GM23248 (cell line): Measurements from ENCODE around the gene LILRB5. TPM values are rescaled to one million over a fixed set of nuclear protein-coding genes. Genes with fewer than 3 reads are reported as not detected.

Experiments
- DNase-seq: peaks from one replicate; pipeline ENCODE4 v3.0.0-alpha.2; 2015
- H2AFZ ChIP-seq: fragments of 200-600 bp; sonication (generic); 2 replicates; pipeline ENCODE4 v1.6.1; 2016; ENCODE audit warnings: antibody characterized with exemption
- H3F3A ChIP-seq: fragments of 200-600 bp; sonication (generic); 2 replicates; pipeline ENCODE4 v1.6.1; 2016; ENCODE audit warnings: mild to moderate bottlenecking, antibody characterized with exemption, mixed run types; ENCODE audit not compliant: insufficient read depth
- H3K27ac ChIP-seq: fragments of 200-600 bp; sonication (generic); 2 replicates; pipeline ENCODE4 v1.5.1; 2016; ENCODE audit warnings: mild to moderate bottlenecking
- H3K27me3 ChIP-seq: fragments of 200-600 bp; sonication (generic); replicated peaks from 2 replicates; pipeline ENCODE4 v1.6.1; 2016; ENCODE audit warnings: mild to moderate bottlenecking; ENCODE audit not compliant: insufficient read depth
- H3K36me3 ChIP-seq: fragments of 200-600 bp; sonication (generic); 2 replicates; pipeline ENCODE4 v1.6.1; 2016; ENCODE audit warnings: low read depth, mild to moderate bottlenecking
- H3K4me1 ChIP-seq: fragments of 200-600 bp; sonication (generic); 2 replicates; pipeline ENCODE4 v1.6.1; 2016; ENCODE audit warnings: mild to moderate bottlenecking; ENCODE audit not compliant: insufficient read depth
- H3K4me2 ChIP-seq: fragments of 200-600 bp; sonication (generic); one replicate; pipeline ENCODE4 v1.6.1; 2016; ENCODE audit warnings: mild to moderate bottlenecking; ENCODE audit not compliant: unreplicated experiment
- H3K4me3 ChIP-seq: fragments of 200-600 bp; sonication (generic); 2 replicates; pipeline ENCODE4 v1.5.1; 2016; ENCODE audit warnings: mild to moderate bottlenecking
- H3K79me2 ChIP-seq: fragments of 200-600 bp; sonication (generic); 2 replicates; pipeline ENCODE4 v1.6.1; 2016; ENCODE audit warnings: mild to moderate bottlenecking; ENCODE audit not compliant: insufficient read depth
- H3K9ac ChIP-seq: fragments of 200-600 bp; sonication (generic); 2 replicates; pipeline ENCODE4 v1.6.1; 2016; ENCODE audit warnings: mild to moderate bottlenecking
- H3K9me2 ChIP-seq: fragments of 200-600 bp; sonication (generic); 2 replicates; pipeline ENCODE4 v1.6.1; 2016; ENCODE audit warnings: mixed run types, mild to moderate bottlenecking, moderate library complexity; ENCODE audit not compliant: insufficient read depth
- H3K9me3 ChIP-seq: fragments of 200-600 bp; sonication (generic); one replicate; pipeline ENCODE4 v1.6.1; 2017; ENCODE audit warnings: low read depth
- H4K20me1 ChIP-seq: fragments of 200-600 bp; sonication (generic); 2 replicates; pipeline ENCODE4 v1.6.0; 2016; ENCODE audit not compliant: insufficient read depth
- EZH2 ChIP-seq: fragments of 200-600 bp; sonication (generic); IDR thresholded peaks from 2 replicates; pipeline ENCODE4 v1.6.1; 2018; ENCODE audit warnings: antibody characterized with exemption, mild to moderate bottlenecking; ENCODE audit not compliant: insufficient read depth, poor library complexity, severe bottlenecking
- EZH2phosphoT487 ChIP-seq: fragments of 200-600 bp; sonication (generic); IDR thresholded peaks from 2 replicates; pipeline ENCODE4 v1.6.1; 2018; ENCODE audit warnings: antibody characterized with exemption, moderate library complexity, mild to moderate bottlenecking, low read depth; ENCODE audit not compliant: insufficient read depth
- WGBS, 2 experiments: methylation state at CpG; one replicate each; pipeline ENCODE4 v1.1.6; 2015 to 2017; ENCODE audit warnings: low lambda C conversion rate in 2 of 2, low coverage in 1 of 2; ENCODE audit errors: missing lambda C conversion rate in 2 of 2; 5-methylcytosine and 5-hydroxymethylcytosine counted together
- in situ Hi-C: fragments of 300-500 bp; cut with MboI; formaldehyde crosslinking; loops from 2 replicates; pipeline ENCODE4 v1.15.0; 2020
- microRNA-seq: library from miRNA; unstranded; fragments of <30 nt; microRNA quantifications from one replicate; pipeline ENCODE4, GENCODE V29; 2016; ENCODE audit warnings: borderline number of aligned reads
- polyA plus RNA-seq: library from polyadenylated mRNA; unstranded; fragments of >200 nt; fragmentation: Nextera tagmentation; extraction: Ambion mirVana; gene quantifications from 2 replicates; pipeline ENCODE4 v1.2.1, GENCODE V29; 2016
- small RNA-seq: library from RNA; depleted of rRNA; stranded (forward); fragments of <200 nt; gene quantifications from one replicate; pipeline ENCODE3, GENCODE V24; 2014; ENCODE audit warnings: low read depth, low replicate concordance
- total RNA-seq: library from RNA; depleted of rRNA; stranded (reverse); fragments of >200 nt; shearing (Covaris generic); gene quantifications from 2 replicates; pipeline ENCODE4 v1.2.3, GENCODE V29; 2014; rRNA removed

LILRB5 gene
- total and polyA plus RNA-seq, 2 experiments from 2014 or later, result not detected

DNA sequence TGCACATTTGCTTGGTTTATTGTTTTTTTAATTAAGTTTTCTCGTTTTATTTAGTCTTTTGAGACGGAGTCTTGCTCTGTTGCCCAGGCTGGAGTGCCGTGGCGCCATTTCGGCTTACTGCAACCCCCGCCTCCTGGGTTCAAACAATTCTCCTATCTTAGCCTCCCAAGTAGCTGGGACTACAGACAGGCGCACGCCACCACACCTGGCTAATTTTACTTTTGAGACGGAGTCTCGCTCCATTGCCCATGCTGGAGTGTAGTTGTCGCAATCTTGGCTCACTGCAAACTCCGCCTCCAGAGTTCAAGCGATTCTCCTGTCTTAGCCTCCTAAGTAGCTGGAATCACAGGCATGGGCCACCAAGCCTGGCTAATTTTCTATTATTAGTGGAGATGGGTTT lies 55.1 kb downstream of the LILRB5 start:
- H3F3A ChIP-seq, result peaks cover 45% of the 10 kb centered on the region
- in situ Hi-C loops, result no loop called here
- WGBS, 2 experiments, result 41 to 49% methylated on average over 12 to 13 of the region's 13 CpGs
- peaks cover 21% of the 10 kb centered on the region for H3K4me1 ChIP-seq
- no peaks in the 10 kb centered on the region for H3K9me2 ChIP-seq
- H3K9me3 ChIP-seq, result no peaks in the 10 kb centered on the region
- no peak for TF ChIP-seq EZH2
- no peak for TF ChIP-seq EZH2phosphoT487
- no peaks in the 10 kb centered on the region for H3K27me3 ChIP-seq
- peaks cover 28% of the 10 kb centered on the region; the same call in 1 of the 2 replicates for H4K20me1 ChIP-seq
- H2AFZ ChIP-seq, result no peak overlapping the region
- peak overlapping the region; percentile 97 for H3K9ac ChIP-seq
- H3K27ac ChIP-seq, result peak overlapping the region; percentile 97
- H3K4me2 ChIP-seq, result peak overlapping the region; percentile 96
- H3K36me3 ChIP-seq, result peaks cover 33% of the 10 kb centered on the region
- no peak for DNase-seq
- peaks cover 61% of the 10 kb centered on the region for H3K79me2 ChIP-seq
- H3K4me3 ChIP-seq, result peak overlapping the region; percentile 93

DNA sequence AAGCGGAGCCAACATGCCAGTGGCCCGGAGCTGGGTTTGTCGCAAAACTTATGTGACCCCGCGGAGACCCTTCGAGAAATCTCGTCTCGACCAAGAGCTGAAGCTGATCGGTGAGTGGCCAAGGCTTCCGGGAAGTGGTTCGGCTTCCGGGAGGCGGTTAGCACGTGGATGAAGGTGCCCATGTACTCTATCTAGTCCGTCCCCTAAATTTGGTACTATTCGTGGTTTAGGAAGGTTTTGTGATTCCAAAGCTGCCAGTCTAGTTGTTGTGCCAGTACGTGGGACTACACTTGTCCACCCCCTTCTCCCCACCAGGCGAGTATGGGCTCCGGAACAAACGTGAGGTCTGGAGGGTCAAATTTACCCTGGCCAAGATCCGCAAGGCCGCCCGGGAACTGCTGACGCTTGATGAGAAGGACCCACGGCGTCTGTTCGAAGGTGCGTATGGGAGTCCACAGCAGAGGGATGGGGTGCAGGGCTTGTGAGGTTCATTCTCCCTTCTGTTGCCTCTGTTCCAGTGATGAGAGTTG lies 55.8 kb downstream of the LILRB5 start:
- H3K27ac ChIP-seq, result peak overlapping the region; percentile 97
- peaks cover 28% of the 10 kb centered on the region; the same call in 1 of the 2 replicates for H4K20me1 ChIP-seq
- peaks cover 38% of the 10 kb centered on the region for H3F3A ChIP-seq
- no peaks in the 10 kb centered on the region for H3K27me3 ChIP-seq
- 0 to 1% methylated on average over 28 of the region's 28 CpGs for WGBS, 2 experiments
- peaks cover 53% of the 10 kb centered on the region for H3K79me2 ChIP-seq
- peak overlapping the region; percentile 97 for H3K9ac ChIP-seq
- no peaks in the 10 kb centered on the region for H3K9me3 ChIP-seq
- H3K4me3 ChIP-seq, result peak overlapping the region; percentile 93
- no peaks in the 10 kb centered on the region for H3K9me2 ChIP-seq
- in situ Hi-C loops, result no loop called here
- peaks cover 29% of the 10 kb centered on the region for H3K36me3 ChIP-seq
- H3K4me2 ChIP-seq, result peak overlapping the region; percentile 96
- peak overlapping the region; percentile 65 for H2AFZ ChIP-seq
- DNase-seq, result no peak
- no peak for TF ChIP-seq EZH2
- no peak for TF ChIP-seq EZH2phosphoT487
- peaks cover 21% of the 10 kb centered on the region for H3K4me1 ChIP-seq

Small RNA genes within 50 kb of the gene (microRNA-seq; reads per million reads assigned to microRNA genes)
- gene MIR4752, result not detected

Small RNA genes within 50 kb of the gene (small RNA-seq; reads per million reads assigned to genes)
- gene AC245884.12 (not detected), gene MIR4752 (not detected), gene RNU6-1307P (not detected)

Other genes starting within 250 kb of the LILRB5 start
- not detected in 2 replicates for gene VSTM1, start 193.4 kb downstream of the LILRB5 start, total RNA-seq
- gene VSTM1, start 193.4 kb downstream of the LILRB5 start, polyA plus RNA-seq, result not detected in 2 replicates
- not detected in 2 replicates for gene TARM1, start 175.9 kb downstream of the LILRB5 start, total RNA-seq
- gene TARM1, start 175.9 kb downstream of the LILRB5 start, polyA plus RNA-seq, result not detected in 2 replicates
- gene OSCAR, start 156.5 kb downstream of the LILRB5 start, total RNA-seq, result 0.54 TPM in 1 of 2 replicates, not detected in the other
- gene OSCAR, start 156.5 kb downstream of the LILRB5 start, polyA plus RNA-seq, result 2.2 and 2.9 TPM in 2 replicates
- gene NDUFA3, start 154.4 kb downstream of the LILRB5 start, total RNA-seq, result 15.1 TPM in 1 of 2 replicates, not detected in the other
- 198 and 210 TPM in 2 replicates for gene NDUFA3, start 154.4 kb downstream of the LILRB5 start, polyA plus RNA-seq
- 11.5 and 23.8 TPM in 2 replicates for gene TFPT, start 141.6 kb downstream of the LILRB5 start, total RNA-seq
- 29.6 and 30.0 TPM in 2 replicates for gene TFPT, start 141.6 kb downstream of the LILRB5 start, polyA plus RNA-seq
- 38.4 and 43.9 TPM in 2 replicates for gene PRPF31, start 141.5 kb downstream of the LILRB5 start, total RNA-seq
- gene PRPF31, start 141.5 kb downstream of the LILRB5 start, polyA plus RNA-seq, result 78.6 and 81.8 TPM in 2 replicates
- 8.9 and 12.6 TPM in 2 replicates for gene CNOT3, start 119.5 kb downstream of the LILRB5 start, total RNA-seq
- 16.6 and 19.4 TPM in 2 replicates for gene CNOT3, start 119.5 kb downstream of the LILRB5 start, polyA plus RNA-seq
- gene LENG1, start 97.6 kb downstream of the LILRB5 start, total RNA-seq, result 6.6 and 6.9 TPM in 2 replicates
- gene LENG1, start 97.6 kb downstream of the LILRB5 start, polyA plus RNA-seq, result 10.2 and 10.9 TPM in 2 replicates
- not detected in 2 replicates for gene TMC4, start 84.1 kb downstream of the LILRB5 start, total RNA-seq
- gene TMC4, start 84.1 kb downstream of the LILRB5 start, polyA plus RNA-seq, result 0.18 TPM in 1 of 2 replicates, not detected in the other
- 109 and 157 TPM in 2 replicates for gene MBOAT7, start 67.7 kb downstream of the LILRB5 start, total RNA-seq
- 133 and 144 TPM in 2 replicates for gene MBOAT7, start 67.7 kb downstream of the LILRB5 start, polyA plus RNA-seq
- gene TSEN34, start 66.0 kb downstream of the LILRB5 start, total RNA-seq, result 102 and 105 TPM in 2 replicates
- 90.0 TPM in 2 replicates for gene TSEN34, start 66.0 kb downstream of the LILRB5 start, polyA plus RNA-seq
- 1,319 and 1,498 TPM in 2 replicates for gene RPS9, start 56.4 kb downstream of the LILRB5 start, total RNA-seq
- gene RPS9, start 56.4 kb downstream of the LILRB5 start, polyA plus RNA-seq, result 395 and 404 TPM in 2 replicates
- not detected in 2 replicates for gene LILRB3, start 34.3 kb downstream of the LILRB5 start, total RNA-seq
- gene LILRB3, start 34.3 kb downstream of the LILRB5 start, polyA plus RNA-seq, result 0.13 and 0.53 TPM in 2 replicates
- gene LILRA6, start 14.5 kb downstream of the LILRB5 start, total RNA-seq, result not detected in 2 replicates
- gene LILRA6, start 14.5 kb downstream of the LILRB5 start, polyA plus RNA-seq, result not detected in 2 replicates
- gene LILRB2, start 23.8 kb upstream of the LILRB5 start, total RNA-seq, result not detected in 2 replicates
- not detected in 2 replicates for gene LILRB2, start 23.8 kb upstream of the LILRB5 start, polyA plus RNA-seq
- gene LILRA5, start 55.9 kb upstream of the LILRB5 start, total RNA-seq, result not detected in 2 replicates
- gene LILRA5, start 55.9 kb upstream of the LILRB5 start, polyA plus RNA-seq, result not detected in 2 replicates
- gene LILRA4, start 81.9 kb upstream of the LILRB5 start, total RNA-seq, result not detected in 2 replicates
- not detected in 2 replicates for gene LILRA4, start 81.9 kb upstream of the LILRB5 start, polyA plus RNA-seq
- not detected in 2 replicates for gene LAIR1, start 107.7 kb upstream of the LILRB5 start, total RNA-seq
- not detected in 2 replicates for gene LAIR1, start 107.7 kb upstream of the LILRB5 start, polyA plus RNA-seq
- not detected in 2 replicates for gene TTYH1, start 158.2 kb upstream of the LILRB5 start, total RNA-seq
- gene TTYH1, start 158.2 kb upstream of the LILRB5 start, polyA plus RNA-seq, result 0.05 TPM in 2 replicates
- gene LENG8, start 191.9 kb upstream of the LILRB5 start, total RNA-seq, result 29.2 and 33.9 TPM in 2 replicates
- 34.7 and 45.5 TPM in 2 replicates for gene LENG8, start 191.9 kb upstream of the LILRB5 start, polyA plus RNA-seq
- gene LENG9, start 206.5 kb upstream of the LILRB5 start, total RNA-seq, result 6.6 and 13.5 TPM in 2 replicates
- 0.30 and 0.41 TPM in 2 replicates for gene LENG9, start 206.5 kb upstream of the LILRB5 start, polyA plus RNA-seq
- 39.6 and 51.7 TPM in 2 replicates for gene CDC42EP5, start 216.0 kb upstream of the LILRB5 start, total RNA-seq
- gene CDC42EP5, start 216.0 kb upstream of the LILRB5 start, polyA plus RNA-seq, result 4.4 and 5.2 TPM in 2 replicates
- gene LAIR2, start 245.6 kb upstream of the LILRB5 start, total RNA-seq, result not detected in 2 replicates
- not detected in 2 replicates for gene LAIR2, start 245.6 kb upstream of the LILRB5 start, polyA plus RNA-seq